ENCODE data around the gene SSR3.
A peak's percentile ranks its signal among the peaks of the same experiment; 100 is the strongest.
"Not testable (repeated sequence)": the region's sequence is repeated elsewhere in the genome, so short reads cannot be mapped to it uniquely, and the experiment has no call there.

SSR3 gene

DNA sequence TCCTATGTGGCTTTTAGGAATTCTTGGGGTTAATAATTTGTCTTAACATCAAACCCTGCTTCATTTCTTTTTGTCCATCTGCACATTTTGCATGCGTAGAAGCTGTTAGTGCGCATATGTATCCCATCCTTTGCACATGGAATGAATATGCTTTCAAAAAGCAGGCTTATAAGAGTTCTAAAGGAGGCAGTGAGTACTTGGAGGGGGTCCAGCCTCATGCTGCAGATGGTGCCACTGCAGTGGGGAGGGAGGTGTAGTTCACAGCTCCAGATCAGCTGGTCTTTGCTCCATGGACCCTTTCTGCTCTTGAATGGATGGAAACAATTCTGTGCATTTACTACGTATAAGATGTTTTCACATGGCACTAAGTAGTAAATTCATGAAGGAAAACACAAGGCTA, 20.7 kb upstream of the SSR3 start:
- no peak for DNase-seq

DNA sequence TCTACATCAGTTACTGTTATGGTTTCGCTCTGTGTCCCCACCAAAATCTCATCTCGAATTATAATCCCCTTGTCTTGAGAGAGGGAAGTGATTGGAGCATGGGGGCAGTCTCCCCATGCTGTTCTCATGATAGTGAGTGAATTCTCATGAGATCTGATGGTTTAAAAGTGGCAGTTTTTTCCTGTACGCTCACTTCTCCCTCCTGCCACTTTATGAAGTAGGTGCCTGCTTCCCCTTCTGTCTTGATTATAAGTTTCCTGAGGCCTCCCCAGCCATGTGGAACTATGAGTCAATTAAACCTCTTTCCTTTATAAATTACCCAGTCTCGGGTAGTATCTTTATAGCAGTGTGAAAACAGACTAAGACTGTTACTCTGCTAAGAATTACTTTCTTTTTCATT, 15.0 kb upstream of the SSR3 start:
- DNase-seq, result not testable (repeated sequence)

DNA sequence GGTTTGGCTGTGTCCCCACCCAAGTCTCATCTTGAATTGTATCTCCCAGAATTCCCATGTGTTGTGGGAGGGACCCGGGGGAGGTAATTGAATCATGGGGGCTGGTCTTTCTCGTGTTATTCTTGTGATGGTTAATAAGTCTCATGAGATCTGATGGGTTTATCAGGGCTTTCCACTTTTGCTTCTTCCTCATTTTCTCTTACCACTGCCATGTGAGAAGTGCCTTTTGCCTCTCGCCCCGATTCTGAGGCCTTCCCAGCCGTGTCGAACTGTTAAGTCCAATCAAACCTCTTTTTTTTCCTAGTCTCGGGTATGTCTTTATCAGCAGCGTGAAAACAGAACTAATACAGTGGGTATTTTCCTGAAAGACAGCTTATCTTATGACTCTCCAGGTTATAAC, 14.1 kb upstream of the SSR3 start:
- not testable (repeated sequence) for DNase-seq

GRCh38 chr3:156563900-156564682, 9.2 kb upstream of the SSR3 start:
- DNase-seq, result no peak

- DNase-seq, result not testable (repeated sequence)
Observed at GRCh38 chr3:156562486-156562885, 7.6 kb upstream of the SSR3 start.

GRCh38 chr3:156561533-156561932, 6.6 kb upstream of the SSR3 start:
- no peak for DNase-seq

DNA sequence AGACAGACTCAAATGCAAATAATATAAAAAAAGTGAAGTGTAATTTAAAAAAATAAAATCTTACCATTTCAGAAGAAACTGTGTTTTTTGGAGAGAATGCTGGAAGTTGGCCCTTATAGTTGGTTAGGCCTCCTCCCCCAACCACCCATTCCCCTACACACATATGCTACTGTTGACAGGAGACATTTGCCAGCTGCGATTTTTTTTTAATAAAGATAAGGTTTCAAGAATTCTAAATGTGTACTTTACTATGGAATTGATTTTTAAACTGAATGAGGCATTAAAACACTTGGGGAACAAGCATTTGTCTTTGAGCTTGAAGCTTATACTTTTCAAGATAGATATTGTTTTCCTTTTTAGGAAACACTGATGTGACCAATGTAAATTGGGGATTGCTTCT, 4.4 kb upstream of the SSR3 start:
- DNase-seq, result no peak

GRCh38 chr3:156558389-156558788, 3.5 kb upstream of the SSR3 start:
- peak in 1 of 3 experiments; percentile 28 for DNase-seq

DNA sequence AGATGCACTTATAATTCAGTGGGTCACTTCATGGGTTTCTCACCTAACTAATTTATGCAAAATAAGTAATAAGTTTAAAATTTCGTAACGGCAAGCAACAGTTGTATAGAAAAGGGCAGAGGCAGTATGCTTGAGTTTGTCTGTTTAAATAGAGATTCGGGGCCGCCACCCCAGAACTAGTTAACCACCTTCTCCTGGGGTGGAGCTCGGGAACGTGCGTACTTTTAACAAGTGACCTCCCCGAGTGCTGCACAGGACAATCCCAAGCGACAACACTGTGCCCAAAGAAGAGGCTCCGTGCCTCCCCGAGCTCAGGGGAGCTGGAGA, 439 bp downstream of the SSR3 start:
- no peak for DNase-seq

DNA sequence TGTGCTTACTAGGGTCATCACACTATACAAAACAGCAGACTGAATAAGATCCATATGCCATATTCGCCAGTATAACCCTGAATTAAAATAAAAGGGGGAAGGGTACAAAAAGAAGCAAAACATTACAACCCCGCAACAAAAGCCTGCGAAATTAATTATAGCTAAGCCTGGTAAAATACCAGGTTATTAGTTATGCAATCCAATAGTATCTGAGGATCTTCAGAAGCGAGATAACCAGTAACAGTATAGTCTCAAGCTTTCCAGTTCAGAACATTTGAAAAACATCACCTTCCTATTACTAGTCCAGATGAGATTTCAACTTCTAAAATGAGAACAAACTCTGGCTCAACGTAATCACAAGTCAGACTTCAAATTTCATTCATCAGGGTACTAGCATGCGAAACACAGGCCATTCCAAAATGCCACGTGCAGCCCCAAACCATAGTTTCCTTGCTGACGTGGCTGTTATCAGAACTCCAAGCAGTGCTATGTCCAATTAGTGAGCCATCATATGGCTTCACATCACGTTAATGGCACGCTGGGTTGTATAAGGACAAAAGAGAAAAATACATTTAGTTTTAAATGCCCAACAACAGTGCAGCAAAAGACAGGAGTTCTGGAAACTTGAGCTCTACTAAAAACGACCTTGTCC, 1.1 kb downstream of the SSR3 start:
- peak in 2 of 3 experiments; percentile 22 to 55 for DNase-seq

- no peak for DNase-seq
Observed at GRCh38 chr3:156552973-156553372, 1.9 kb downstream of the SSR3 start.

GRCh38 chr3:156551746-156552145, 3.2 kb downstream of the SSR3 start:
- no peak for DNase-seq

- no peak for DNase-seq
Observed at GRCh38 chr3:156551261-156551660, 3.7 kb downstream of the SSR3 start.

DNA sequence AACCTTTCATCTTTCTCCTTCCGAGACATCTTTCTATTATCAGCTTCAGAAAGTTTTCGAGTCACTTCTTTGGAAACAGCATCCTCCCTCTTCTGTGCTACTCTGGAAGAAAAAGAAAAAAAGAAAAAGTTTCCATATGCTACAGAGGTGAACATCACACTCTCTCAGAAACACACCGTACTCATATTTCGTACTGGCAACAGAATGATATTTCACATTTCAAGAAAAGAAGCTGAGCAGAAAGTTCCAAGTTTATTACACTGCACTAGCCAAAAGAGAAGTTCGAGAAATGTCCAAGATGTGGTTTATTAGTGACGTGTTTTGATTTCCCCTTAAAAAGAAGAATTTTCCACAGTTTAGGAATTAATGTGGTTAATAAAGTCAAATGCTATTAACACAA, 6.0 kb downstream of the SSR3 start:
- no peak for DNase-seq

GRCh38 chr3:156548041-156548687, 6.8 kb downstream of the SSR3 start:
- DNase-seq, result no peak

DNA sequence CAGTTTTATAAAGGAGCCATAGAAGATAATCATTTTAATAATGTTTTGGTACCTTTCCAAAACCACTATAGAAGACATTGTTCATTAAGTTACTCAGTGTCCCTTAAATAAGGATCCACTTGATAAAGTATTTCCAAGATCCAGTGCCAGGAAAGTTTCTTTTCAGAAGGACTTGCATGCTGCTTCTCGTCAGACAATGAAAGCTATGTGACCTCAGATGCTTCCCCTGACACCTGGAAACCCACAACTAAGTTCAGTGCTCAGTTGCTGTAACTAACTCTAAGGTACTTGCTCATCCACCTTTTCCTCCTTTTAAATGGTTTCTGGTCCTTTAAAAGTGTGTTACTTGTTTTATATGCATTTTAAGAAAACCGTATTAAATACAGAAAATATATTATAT, 7.3 kb downstream of the SSR3 start:
- DNase-seq, result no peak

DNA sequence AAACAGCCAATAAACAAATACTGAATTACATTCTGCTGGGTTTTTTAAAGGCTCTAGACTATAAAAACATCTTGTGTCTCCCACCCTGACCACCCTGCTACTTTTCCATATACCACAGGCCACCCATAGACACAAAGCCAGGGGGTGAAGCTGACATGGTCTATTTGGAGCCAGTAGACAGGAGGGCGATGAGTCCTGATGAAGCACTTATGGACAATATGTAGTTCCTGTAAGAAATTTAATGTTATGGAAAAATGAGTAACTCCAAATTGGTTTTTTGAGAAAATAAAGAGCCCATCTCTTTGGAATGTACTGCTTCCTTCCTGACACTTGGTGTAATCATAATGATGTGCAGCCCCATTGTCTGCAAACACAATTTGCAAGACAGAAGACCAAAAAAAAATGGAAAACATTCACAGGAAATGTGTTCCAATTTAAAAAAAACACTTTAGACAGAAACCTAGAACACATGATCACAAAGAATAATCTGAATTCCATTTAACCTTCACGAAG, 11.8 kb downstream of the SSR3 start:
- no peak for DNase-seq

DNA sequence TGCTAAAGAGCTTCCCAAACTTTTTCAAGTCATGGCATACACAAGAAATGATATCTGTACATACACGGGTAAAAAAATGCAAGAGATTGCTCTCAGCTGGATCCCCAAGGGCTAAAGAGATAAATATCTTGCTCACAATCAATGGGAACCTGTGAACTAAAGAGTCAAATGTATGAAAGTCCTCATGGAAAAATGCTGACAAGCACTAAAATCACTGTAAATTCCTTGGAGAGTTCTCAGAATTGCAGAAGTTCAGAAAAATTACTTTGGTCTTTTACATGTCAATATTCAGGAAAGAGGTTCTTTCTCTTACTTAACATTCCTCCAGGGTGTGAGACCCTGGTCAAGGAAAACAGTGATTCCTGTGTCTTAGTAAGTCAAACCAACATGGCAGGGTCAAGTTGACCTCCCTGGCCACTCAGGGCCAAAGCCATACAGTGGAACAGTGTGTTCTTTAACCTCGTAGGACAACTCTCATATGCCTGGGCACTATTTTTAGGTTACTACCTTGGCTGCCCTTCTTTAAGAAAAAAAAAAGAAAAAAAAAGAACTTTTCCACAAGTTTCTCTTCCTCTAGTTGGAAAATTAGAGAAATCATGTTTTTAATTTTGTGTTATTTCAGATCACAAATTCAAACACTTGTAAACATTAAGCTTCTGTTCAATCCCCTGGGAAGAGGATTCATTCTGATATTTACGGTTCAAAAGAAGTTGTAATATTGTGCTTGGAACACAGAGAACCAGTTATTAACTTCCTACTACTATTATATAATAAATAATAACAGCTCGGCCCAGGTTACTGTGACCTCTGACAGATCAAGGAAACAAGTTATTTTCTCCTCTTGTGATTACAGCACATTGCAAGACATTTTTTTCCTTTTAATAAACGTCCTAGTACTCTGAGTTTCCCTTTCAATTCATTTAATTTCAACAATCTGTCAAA, 12.5 kb downstream of the SSR3 start:
- no peak for DNase-seq

GRCh38 chr3:156539802-156540201, 15.1 kb downstream of the SSR3 start:
- no peak for DNase-seq

GRCh38 chr3:156539051-156539450, 15.9 kb downstream of the SSR3 start:
- no peak for DNase-seq

GRCh38 chr3:156536524-156537316, 18.2 kb downstream of the SSR3 start:
- DNase-seq, result no peak

- DNase-seq, result no peak
Observed at GRCh38 chr3:156535798-156536197, 19.1 kb downstream of the SSR3 start.
